GM18907 (cell line): ENCODE measurements around the gene ACTA1.
"Not testable (repeated sequence)": the region's sequence is repeated elsewhere in the genome, so short reads cannot be mapped to it uniquely, and the experiment has no call there.

Source experiments
- ATAC-seq: cut with Tn5 transposase; IDR thresholded peaks from one replicate; pipeline ENCODE4 v1.9.1; 2021; ENCODE audit warnings: mild to moderate bottlenecking, moderate library complexity; ENCODE audit not compliant: unreplicated experiment

The ACTA1 gene

GRCh38 chr1:229410370-229410691 is 23.6 kb downstream of the ACTA1 start:
- no peak for ATAC-seq

- no peak for ATAC-seq
Observed at GRCh38 chr1:229409616-229410369, 24.1 kb downstream of the ACTA1 start.

DNA sequence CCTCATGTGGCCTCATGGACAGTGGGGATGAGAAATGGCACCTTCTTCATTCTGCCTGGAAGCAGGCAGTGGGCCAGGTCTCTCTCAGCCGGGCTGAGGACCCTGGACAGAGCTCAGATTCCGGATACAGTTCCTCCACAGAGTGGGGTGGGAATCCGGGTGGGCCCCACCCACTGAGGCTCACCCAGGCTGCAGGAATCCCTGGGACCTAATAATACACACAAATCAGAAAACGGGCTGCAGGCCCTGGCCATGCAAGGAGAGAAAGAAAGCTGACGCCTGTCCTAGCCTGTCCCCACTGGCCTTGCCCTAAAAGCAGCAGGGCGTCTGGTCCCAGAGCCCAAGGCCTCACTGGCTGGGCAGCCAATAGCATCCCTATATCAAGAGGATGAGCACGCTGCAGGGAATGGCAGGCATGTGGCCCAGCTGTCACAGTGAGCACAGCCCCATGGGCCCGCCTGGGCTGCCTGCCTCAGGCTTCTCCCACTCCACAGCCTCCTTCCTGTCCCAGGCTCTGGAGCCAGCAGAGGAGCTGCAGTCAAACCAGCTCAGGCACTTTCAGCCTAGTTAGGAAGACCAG is 25.3 kb downstream of the ACTA1 start:
- no peak for ATAC-seq

DNA sequence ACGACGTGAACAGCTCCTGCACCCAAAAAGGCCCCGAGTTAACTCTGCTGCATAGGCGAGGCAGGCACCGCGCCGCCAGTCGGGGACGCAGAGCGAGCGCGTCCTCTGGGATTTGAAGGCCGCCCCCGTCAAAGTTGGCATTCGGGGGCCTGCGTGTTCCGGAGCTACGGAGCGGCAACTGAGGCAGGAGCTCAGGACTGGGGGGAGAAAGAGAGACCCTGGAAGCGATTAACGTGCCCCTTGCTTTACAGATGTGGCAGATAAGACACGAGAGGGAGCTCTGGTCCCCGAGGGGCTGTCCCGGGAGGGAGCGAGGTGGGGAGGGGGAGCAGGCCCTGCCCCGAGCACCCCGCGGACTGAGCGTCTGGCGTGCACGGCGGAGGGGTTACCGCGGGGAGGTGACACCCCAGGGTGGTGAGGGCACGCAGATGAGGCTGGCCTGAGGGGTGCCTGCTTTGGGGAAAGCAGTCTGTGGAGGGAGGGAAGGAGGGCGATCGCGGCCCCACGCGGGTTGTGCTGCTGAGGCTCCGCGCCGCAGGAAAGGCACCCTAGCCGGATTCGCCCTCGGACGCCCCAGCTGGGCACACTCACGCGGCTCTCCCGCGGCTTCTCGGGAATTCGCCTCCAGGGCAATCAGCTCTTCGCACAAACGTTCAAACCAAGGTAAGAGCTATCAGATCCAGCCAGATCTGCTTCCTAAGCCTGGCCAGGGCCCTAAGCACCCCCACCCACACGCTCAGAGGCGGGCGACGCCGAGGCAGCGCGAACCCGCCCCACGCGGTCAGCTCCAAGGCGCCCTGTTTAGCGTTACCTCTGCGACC is 26.5 kb downstream of the ACTA1 start:
- ATAC-seq = no peak

DNA sequence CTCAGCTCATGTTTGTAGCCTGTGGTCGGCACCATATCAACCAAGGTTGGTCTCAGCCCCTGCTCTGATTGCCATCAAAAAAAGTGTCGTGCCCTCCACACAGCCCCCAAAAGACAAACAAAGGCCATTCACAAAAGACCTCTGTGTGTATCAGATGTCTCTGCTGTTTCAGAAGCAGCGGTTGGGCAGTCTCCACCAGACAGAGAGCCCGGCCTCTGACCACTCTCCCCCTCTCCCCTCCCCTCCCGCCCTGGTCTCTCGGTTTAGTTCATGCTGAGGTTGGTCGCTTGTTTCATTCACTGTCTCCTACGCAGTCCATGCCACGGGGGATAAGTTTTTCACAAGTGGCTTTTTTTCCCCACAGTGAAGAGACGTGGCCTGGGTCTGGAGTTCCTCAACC is 27.1 kb downstream of the ACTA1 start:
- no peak for ATAC-seq

- ATAC-seq = no peak
Observed at GRCh38 chr1:229403573-229403972, 30.3 kb downstream of the ACTA1 start.

DNA sequence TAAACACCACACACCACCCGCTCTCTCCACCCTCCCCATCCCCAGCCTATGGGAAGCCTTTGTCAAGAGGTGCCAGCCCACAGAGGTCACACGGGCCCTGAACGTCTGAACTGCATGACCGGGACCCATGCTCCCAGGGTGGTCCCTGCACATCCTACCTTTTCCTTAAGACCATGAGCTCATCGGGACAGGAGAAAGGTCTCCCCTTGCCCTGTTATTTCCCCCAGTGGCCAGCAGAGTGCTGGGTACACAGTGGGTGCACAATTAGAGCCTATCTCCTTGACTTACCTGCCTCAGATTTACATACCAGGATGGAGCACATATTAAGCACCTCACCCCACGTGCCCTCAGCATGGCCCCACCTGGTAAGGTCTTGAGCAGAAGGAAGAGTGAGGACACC is 30.9 kb downstream of the ACTA1 start:
- ATAC-seq = no peak

- ATAC-seq = not testable (repeated sequence)
Observed at GRCh38 chr1:229402329-229402728, 31.6 kb downstream of the ACTA1 start.

DNA sequence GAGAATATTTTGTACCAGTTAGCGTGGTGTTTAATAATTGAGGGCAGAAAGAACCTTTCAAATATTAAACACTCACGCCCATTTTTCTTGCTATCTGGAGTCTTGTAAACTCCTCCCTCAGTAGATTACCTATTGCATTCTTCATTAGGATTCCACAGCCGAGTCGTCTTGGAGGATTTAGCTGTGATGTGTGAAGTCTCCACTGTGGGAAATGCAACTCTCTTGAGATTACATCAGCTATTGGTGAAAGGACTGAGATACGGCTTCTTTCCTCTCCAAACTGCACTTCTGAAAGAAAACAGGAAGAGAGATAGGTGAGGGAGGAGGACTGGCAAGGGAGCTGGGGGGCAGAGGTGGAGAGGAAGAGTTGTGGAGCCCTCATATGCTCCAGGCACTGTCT is 36.1 kb downstream of the ACTA1 start:
- ATAC-seq = no peak

DNA sequence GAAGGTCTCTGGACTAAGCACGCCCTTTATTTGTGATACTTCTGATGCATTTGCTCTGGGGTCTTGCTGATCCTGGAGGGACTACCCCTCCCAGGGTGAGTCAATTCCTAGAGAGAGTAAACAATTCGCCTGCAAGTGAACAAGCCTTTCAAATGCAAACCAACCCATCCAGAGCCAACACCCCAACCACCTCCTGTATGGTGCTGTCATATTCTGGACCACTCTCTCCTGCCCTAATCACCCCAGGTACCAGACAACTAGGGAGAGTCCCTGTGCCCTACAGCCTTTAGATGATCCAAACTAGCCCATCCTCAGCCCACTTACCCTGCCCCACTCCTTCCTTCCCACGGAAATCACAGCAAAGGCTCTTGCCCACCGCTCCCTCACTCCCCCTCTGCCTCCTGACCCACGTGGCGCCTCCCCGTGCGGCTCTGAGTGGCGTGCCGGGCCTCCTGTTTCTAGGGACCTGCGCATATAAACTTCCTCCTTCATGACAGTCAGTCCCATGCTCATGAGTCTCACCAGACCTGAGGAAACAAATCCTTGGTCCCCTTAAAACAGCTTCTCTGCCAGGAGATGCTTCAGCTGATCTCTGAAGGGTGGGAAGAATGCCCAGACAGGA is 37.2 kb downstream of the ACTA1 start:
- no peak for ATAC-seq

GRCh38 chr1:229394517-229394916 is 39.4 kb downstream of the ACTA1 start:
- ATAC-seq = not testable (repeated sequence)

- ATAC-seq = no peak
Observed at GRCh38 chr1:229392936-229393335, 41.0 kb downstream of the ACTA1 start.

DNA sequence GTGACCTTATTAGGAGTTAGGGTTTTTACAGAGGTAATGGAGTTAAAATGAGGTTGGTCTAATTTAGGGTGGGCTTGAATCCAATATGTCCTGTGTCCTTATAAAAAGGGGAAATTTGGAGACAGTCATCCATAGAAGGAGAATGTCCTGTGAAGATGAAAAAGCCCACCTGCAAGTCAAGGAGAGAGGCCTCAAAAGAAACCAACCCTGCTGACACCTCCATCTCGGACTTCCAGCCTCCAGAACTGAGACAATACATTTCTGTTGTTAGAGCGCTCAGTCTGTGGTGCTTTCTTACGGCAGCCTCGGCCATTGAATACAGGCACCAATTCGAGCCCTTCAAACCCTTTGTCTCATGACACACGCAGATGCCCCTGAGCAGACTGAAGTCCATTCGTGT is 43.8 kb downstream of the ACTA1 start:
- ATAC-seq = no peak

GRCh38 chr1:229388897-229389580 is 44.9 kb downstream of the ACTA1 start:
- no peak for ATAC-seq

GRCh38 chr1:229385853-229386456 is 47.9 kb downstream of the ACTA1 start:
- no peak for ATAC-seq

DNA sequence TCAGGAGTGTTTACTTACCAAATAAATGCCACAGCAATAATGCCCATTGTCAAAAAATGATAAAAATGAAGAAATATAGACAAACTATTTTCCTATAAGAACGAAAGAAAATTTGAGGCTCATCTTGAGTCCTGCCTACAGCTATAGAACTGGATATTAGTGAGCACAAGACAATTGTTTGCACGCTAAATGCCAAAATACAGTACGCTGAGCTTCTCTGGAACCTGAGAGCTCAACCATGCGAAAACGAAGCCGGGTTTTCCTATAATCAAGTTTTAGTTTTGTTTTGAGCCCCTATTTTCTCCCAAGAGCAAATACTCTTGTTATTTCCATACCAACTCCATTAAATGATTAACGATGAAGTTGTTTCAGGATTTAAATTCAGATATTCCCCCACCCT is 49.1 kb downstream of the ACTA1 start:
- ATAC-seq = no peak

GRCh38 chr1:229383961-229384360 is 49.9 kb downstream of the ACTA1 start:
- no peak for ATAC-seq

GRCh38 chr1:229383188-229383587 is 50.7 kb downstream of the ACTA1 start:
- no peak for ATAC-seq
